DOHH2 (cell line): ENCODE measurements around the gene MUC13.

Experiments
- H3F3A ChIP-seq: fragments of 200-600 bp; sonication (generic), shearing (Covaris generic); 2 replicates; pipeline ENCODE4 v1.6.0; 2016; ENCODE audit warnings: antibody characterized with exemption, mild to moderate bottlenecking; ENCODE audit not compliant: control insufficient read depth, insufficient read depth
- H3K27ac ChIP-seq: fragments of 200-600 bp; sonication (generic); 2 replicates; pipeline ENCODE4 v1.5.1; 2014; ENCODE audit warnings: low read depth, mild to moderate bottlenecking, low read length, moderate library complexity
- H3K27me3 ChIP-seq: fragments of 200-600 bp; sonication (generic); 2 replicates; pipeline ENCODE4 v1.6.1; 2014; ENCODE audit warnings: mild to moderate bottlenecking, low read length, mixed read lengths; ENCODE audit not compliant: control insufficient read depth
- H3K36me3 ChIP-seq: fragments of 200-600 bp; sonication (generic); 2 replicates; pipeline ENCODE4 v1.6.1; 2014; ENCODE audit warnings: mild to moderate bottlenecking, low read length, moderate library complexity, mixed read lengths; ENCODE audit not compliant: control insufficient read depth
- H3K4me1 ChIP-seq: fragments of 200-600 bp; sonication (generic); 2 replicates; pipeline ENCODE4 v1.6.1; 2014; ENCODE audit warnings: mild to moderate bottlenecking, low read length, mixed read lengths; ENCODE audit not compliant: control insufficient read depth
- H3K4me2 ChIP-seq: fragments of 200-600 bp; sonication (generic); 2 replicates; pipeline ENCODE4 v1.6.0; 2014; ENCODE audit warnings: mild to moderate bottlenecking, low read length, moderate library complexity
- H3K4me3 ChIP-seq: fragments of 200-600 bp; sonication (generic); 2 replicates; pipeline ENCODE4 v1.5.1; 2014; ENCODE audit warnings: mild to moderate bottlenecking, low read length, mixed read lengths
- H3K79me2 ChIP-seq: fragments of 200-600 bp; sonication (generic); 2 replicates; pipeline ENCODE4 v1.6.1; 2014; ENCODE audit warnings: mild to moderate bottlenecking, low read length, mixed read lengths; ENCODE audit not compliant: control insufficient read depth
- H3K9me2 ChIP-seq: fragments of 200-600 bp; sonication (generic); replicated peaks from 2 replicates; pipeline ENCODE4 v1.6.1; 2014; ENCODE audit warnings: mild to moderate bottlenecking, low read length, mixed read lengths; ENCODE audit not compliant: control insufficient read depth
- H3K9me3 ChIP-seq: fragments of 200-600 bp; sonication (generic); 2 replicates; pipeline ENCODE4 v1.6.1; 2014; ENCODE audit warnings: antibody characterized with exemption, low read length, mixed read lengths; ENCODE audit not compliant: control insufficient read depth, insufficient read depth
- H4K20me1 ChIP-seq: fragments of 200-600 bp; sonication (generic); 2 replicates; pipeline ENCODE4 v1.6.0; 2014; ENCODE audit warnings: low read depth, mild to moderate bottlenecking, antibody characterized with exemption, low read length, moderate library complexity; ENCODE audit not compliant: control insufficient read depth, insufficient read depth
- CTCF ChIP-seq: fragments of 200-600 bp; sonication (generic); IDR thresholded peaks from one replicate; pipeline ENCODE4 v1.5.1; 2014; ENCODE audit warnings: antibody characterized with exemption, mild to moderate bottlenecking, low read depth, low read length; ENCODE audit not compliant: poor library complexity, severe bottlenecking
- EZH2phosphoT487 ChIP-seq: fragments of 200-600 bp; sonication (generic); IDR thresholded peaks from 2 replicates; pipeline ENCODE4 v1.6.1; 2017; ENCODE audit warnings: borderline replicate concordance, mild to moderate bottlenecking, antibody characterized with exemption, low read length, moderate library complexity, mixed read lengths

Gene MUC13

GRCh38 chr3:124904835-124905492 is 29.6 kb downstream of the MUC13 start:
- Histone ChIP-seq H3K4me2 (no peak overlapping the region), H3F3A (no peaks in the 10 kb centered on the region), H3K79me2 (no peaks in the 10 kb centered on the region), H3K9me2 (no peaks in the 10 kb centered on the region), H4K20me1 (no peaks in the 10 kb centered on the region), H3K4me1 (no peaks in the 10 kb centered on the region), H3K9me3 (no peaks in the 10 kb centered on the region), H3K27me3 (0 out of 2 replicates have a peak, but pooled peaks cover 6% of the 10 kb centered on the region), H3K27ac (no peak overlapping the region), H3K36me3 (no peaks in the 10 kb centered on the region), H3K4me3 (no peak overlapping the region)
- TF ChIP-seq EZH2phosphoT487, result no peak
- no peak for TF ChIP-seq CTCF

GRCh38 chr3:124903896-124904834 is 30.4 kb downstream of the MUC13 start:
- Histone ChIP-seq H3K4me3 (no peak overlapping the region), H4K20me1 (no peaks in the 10 kb centered on the region), H3K4me2 (no peak overlapping the region), H3K27me3 (0 out of 2 replicates have a peak, but pooled peaks cover 6% of the 10 kb centered on the region), H3K27ac (no peak overlapping the region), H3F3A (no peaks in the 10 kb centered on the region), H3K79me2 (no peaks in the 10 kb centered on the region), H3K4me1 (no peaks in the 10 kb centered on the region), H3K9me3 (no peaks in the 10 kb centered on the region), H3K9me2 (no peaks in the 10 kb centered on the region), H3K36me3 (no peaks in the 10 kb centered on the region)
- TF ChIP-seq EZH2phosphoT487, result no peak
- TF ChIP-seq CTCF, result no peak

- Histone ChIP-seq H3K9me3 (no peaks in the 10 kb centered on the region), H3K9me2 (no peaks in the 10 kb centered on the region), H4K20me1 (no peaks in the 10 kb centered on the region), H3K36me3 (no peaks in the 10 kb centered on the region), H3K4me3 (no peak overlapping the region), H3K79me2 (no peaks in the 10 kb centered on the region), H3K27me3 (peaks cover 3% of the 10 kb centered on the region; the same call in 1 of the 2 replicates), H3F3A (no peaks in the 10 kb centered on the region), H3K27ac (no peak overlapping the region), H3K4me2 (no peak overlapping the region), H3K4me1 (no peaks in the 10 kb centered on the region)
- no peak for TF ChIP-seq CTCF
Measured at GRCh38 chr3:124896824-124897526, 37.6 kb downstream of the MUC13 start.
